ENCODE measurements around the gene SNRPB2. TPM values are rescaled to one million over a fixed set of nuclear protein-coding genes. Genes with fewer than 3 reads are reported as not detected.

SNRPB2 gene
- polyA plus RNA-seq, 1 donor from 2014 or later, result 302 TPM

- TF ChIP-seq TAF1 (IDR thresholded peaks at IDR 0.05; ENCODE audit: low read depth) (no peak), EP300 (conservative IDR thresholded peaks at IDR 0.05; ENCODE audit: poor library complexity, severe bottlenecking) (no peak), MXI1 (conservative IDR thresholded peaks at IDR 0.05; ENCODE audit: poor library complexity, severe bottlenecking) (no peak), SMC3 (conservative IDR thresholded peaks at IDR 0.05; ENCODE audit: poor library complexity) (no peak)
- Histone ChIP-seq H3K9me2 (ENCODE audit: insufficient read depth, low read length) (no peaks in the 10 kb centered on the region), H3K9me3 (ENCODE audit: low read length) (no peaks in the 10 kb centered on the region), H3K27me3 (ENCODE audit: insufficient read depth, low read depth, low read length) (no peaks in the 10 kb centered on the region), H3K9ac (ENCODE audit: low read length) (no peak overlapping the region), H3K79me2 (replicated peaks; ENCODE audit: insufficient read depth, low read length) (no peaks in the 10 kb centered on the region), H3K4me2 (ENCODE audit: low read length) (no peak overlapping the region), H2AFZ (ENCODE audit: low read depth, low read length) (no peak overlapping the region), H3K4me3 (ENCODE audit: low read length) (no peak overlapping the region), H3K36me3 (ENCODE audit: insufficient read depth, low read length) (no peaks in the 10 kb centered on the region), H3F3A (ENCODE audit: insufficient read depth, low read length, poor library complexity, severe bottlenecking) (no peaks in the 10 kb centered on the region), H3K27ac (ENCODE audit: low read length) (no peak overlapping the region), H4K20me1 (ENCODE audit: insufficient read depth) (no peaks in the 10 kb centered on the region)
Observed at GRCh38 chr20:16764560-16764959, 34.7 kb downstream of the SNRPB2 start.

- Histone ChIP-seq H3F3A (ENCODE audit: insufficient read depth, low read length, poor library complexity, severe bottlenecking) (no peaks in the 10 kb centered on the region), H3K27ac (ENCODE audit: low read length) (no peak overlapping the region), H3K36me3 (ENCODE audit: insufficient read depth, low read length) (no peaks in the 10 kb centered on the region), H3K9me2 (ENCODE audit: insufficient read depth, low read length) (no peaks in the 10 kb centered on the region), H3K9ac (ENCODE audit: low read length) (no peak overlapping the region), H3K27me3 (ENCODE audit: insufficient read depth, low read depth, low read length) (no peaks in the 10 kb centered on the region), H3K4me3 (ENCODE audit: low read length) (no peak overlapping the region), H3K9me3 (ENCODE audit: low read length) (no peaks in the 10 kb centered on the region), H2AFZ (ENCODE audit: low read depth, low read length) (no peak overlapping the region), H3K79me2 (replicated peaks; ENCODE audit: insufficient read depth, low read length) (no peaks in the 10 kb centered on the region), H4K20me1 (ENCODE audit: insufficient read depth) (no peaks in the 10 kb centered on the region), H3K4me2 (ENCODE audit: low read length) (no peak overlapping the region)
- TF ChIP-seq EP300 (conservative IDR thresholded peaks at IDR 0.05; ENCODE audit: poor library complexity, severe bottlenecking) (no peak), REST (IDR thresholded peaks at IDR 0.05; ENCODE audit: borderline replicate concordance) (no peak), MXI1 (conservative IDR thresholded peaks at IDR 0.05; ENCODE audit: poor library complexity, severe bottlenecking) (no peak), CTCF (IDR thresholded peaks at IDR 0.05; ENCODE audit: poor library complexity, severe bottlenecking) (no peak), EZH2 (IDR thresholded peaks at IDR 0.05; ENCODE audit: borderline replicate concordance, insufficient read depth, low read length, poor library complexity, severe bottlenecking) (no peak), RAD21 (conservative IDR thresholded peaks at IDR 0.05) (no peak), TAF1 (IDR thresholded peaks at IDR 0.05; ENCODE audit: low read depth) (no peak), POLR2AphosphoS5 (IDR thresholded peaks at IDR 0.05) (no peak), SMC3 (conservative IDR thresholded peaks at IDR 0.05; ENCODE audit: poor library complexity) (no peak)
Observed at GRCh38 chr20:16771213-16771612, 41.4 kb downstream of the SNRPB2 start.

Measured in neural cell (in vitro differentiated cells).